Aorta (tissue), 5 donors: Measurements from ENCODE around the gene ZDHHC14. TPM values are rescaled to one million over a fixed set of nuclear protein-coding genes. Genes with fewer than 3 reads are reported as not detected.

Experiments
- ATAC-seq: fragments of 200-7000 bp; cut with Tn5 transposase; one replicate; pipeline ENCODE4 v1.9.1; 2022; ENCODE audit warnings: moderate library complexity; ENCODE audit not compliant: low FRiP score
- DNase-seq, 2 donors: peaks; one replicate each; pipeline ENCODE4 v3.0.0-alpha.2; 2020
- H3K27ac ChIP-seq, 2 donors: one replicate each; pipeline ENCODE4 v1.5.1; 2013; ENCODE audit warnings: low read length in 2 of 2, mild to moderate bottlenecking in 2 of 2, moderate library complexity in 2 of 2, control low read depth in 1 of 2, inconsistent platforms in 1 of 2, low read depth in 1 of 2
- H3K27me3 ChIP-seq, 2 donors: one replicate each; pipeline ENCODE4 v1.6.1; 2013; ENCODE audit warnings: control low read depth in 1 of 2, low read length in 1 of 2, mild to moderate bottlenecking in 1 of 2, moderate library complexity in 1 of 2; ENCODE audit not compliant: insufficient read depth in 2 of 2, control insufficient read depth in 1 of 2
- H3K36me3 ChIP-seq, 2 donors: one replicate each; pipeline ENCODE4 v1.6.1; 2013; ENCODE audit warnings: control low read depth in 1 of 2, low read length in 1 of 2, mild to moderate bottlenecking in 1 of 2; ENCODE audit not compliant: insufficient read depth in 2 of 2, control insufficient read depth in 1 of 2
- H3K4me1 ChIP-seq, 2 donors: one replicate each; pipeline ENCODE4 v1.6.1; 2013; ENCODE audit warnings: low read length in 2 of 2, control low read depth in 1 of 2, mild to moderate bottlenecking in 1 of 2, moderate library complexity in 1 of 2; ENCODE audit not compliant: insufficient read depth in 2 of 2, control insufficient read depth in 1 of 2
- H3K4me3 ChIP-seq, 2 donors: one replicate each; pipeline ENCODE4 v1.5.1; 2013; ENCODE audit warnings: low read length in 2 of 2, control low read depth in 1 of 2, mild to moderate bottlenecking in 1 of 2
- H3K9me3 ChIP-seq: one replicate; pipeline ENCODE4 v1.6.1; 2013; ENCODE audit warnings: mild to moderate bottlenecking, low read length; ENCODE audit not compliant: control insufficient read depth
- WGBS, 2 donors: extraction: QIAGEN DNeasy Blood & Tissue Kit; methylation state at CpG; one replicate each; pipeline ENCODE4 v1.1.7; 2013; 5-methylcytosine and 5-hydroxymethylcytosine counted together
- intact Hi-C, 2 donors: fragments of 100-400 bp; cut with DNase I; formaldehyde crosslinking; loops; one replicate each; pipeline versions ENCODE4 v1.14.2 to v1.15.0; 2022
- polyA plus RNA-seq, 2 donors: library from polyadenylated mRNA; stranded (reverse); fragments of 200-250 nt; gene quantifications; one replicate each; pipeline ENCODE4 v1.2.3, GENCODE V29; 2013
- total RNA-seq, 2 donors: library from RNA; stranded (reverse); fragmentation: NEBNext Ultra II Directional; extraction: Animal tissue kit (Norgen Biotek cat#: 25700); gene quantifications; one replicate each; pipeline ENCODE4 v1.2.1, GENCODE V29; 2021
- donor health status: healthy with polysubstance abuse.
- donor health status: Bipolar disorder and iron deficiency.
- donor health status: DM: no; HTN: no; CAD: no.
- donor health status: DM: no; HTN: no; CAD: no.
- donor health status: DM: yes; HTN: yes; CAD: no.

Gene ZDHHC14
- total and polyA plus RNA-seq, 4 donors = 2.8 to 17.8 (median 14.4) TPM

DNA sequence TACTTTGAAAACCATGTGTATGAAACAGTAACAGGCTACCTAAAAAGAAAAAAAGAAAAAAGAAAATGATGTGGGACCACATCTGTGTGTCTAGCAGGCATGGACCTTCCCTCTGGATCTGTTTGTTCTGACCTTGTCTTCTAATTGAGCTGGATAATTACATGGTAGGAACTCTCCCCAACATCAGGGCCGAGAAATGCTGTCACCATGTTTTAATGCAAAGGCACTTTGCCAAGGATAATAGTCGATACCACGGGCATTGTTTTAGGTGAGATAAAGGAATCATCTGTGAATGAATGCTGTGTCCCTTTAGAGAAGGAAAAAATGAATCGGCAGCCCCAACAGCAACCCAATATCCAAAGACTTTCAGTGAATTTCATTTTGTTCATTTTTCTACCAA lies 149.1 kb downstream of the ZDHHC14 start:
- DNase-seq = no peak
- intact Hi-C loops = loop anchor here in 1 of 2 donors (10.0 kb wide), 1 partner anchor 215 kb away; no protein-coding TSS in a partner anchor

GRCh38 chr6:157530724-157531168 lies 149.8 kb downstream of the ZDHHC14 start:
- 94% methylated on average over 10 of the region's 10 CpGs for WGBS, 2 donors
- Histone ChIP-seq H3K4me3 (no peak overlapping the region), H3K27ac (no peak overlapping the region), H3K9me3 (no peaks in the 10 kb centered on the region), H3K4me1 (peaks cover 0 to 3% of the 10 kb centered on the region in 2 donors), H3K36me3 (no peaks in the 10 kb centered on the region), H3K27me3 (no peaks in the 10 kb centered on the region)
- no peak for ATAC-seq
- DNase-seq = no peak
- intact Hi-C loops = loop anchor here in 1 of 2 donors (10.0 kb wide), 1 partner anchor 216 kb away; no protein-coding TSS in a partner anchor

More for the DNA sequence above, 149.1 kb downstream of the ZDHHC14 start:
- no peaks in the 10 kb centered on the region for H3K36me3 ChIP-seq
- H3K27me3 ChIP-seq = no peaks in the 10 kb centered on the region
- H3K4me3 ChIP-seq = no peak overlapping the region
- WGBS, 2 donors = 38 to 51% methylated on average over 4 of the region's 4 CpGs
- H3K4me1 ChIP-seq = peaks cover 0 to 3% of the 10 kb centered on the region in 2 donors
- H3K27ac ChIP-seq = no peak overlapping the region
- no peak for ATAC-seq
- no peaks in the 10 kb centered on the region for H3K9me3 ChIP-seq

DNA sequence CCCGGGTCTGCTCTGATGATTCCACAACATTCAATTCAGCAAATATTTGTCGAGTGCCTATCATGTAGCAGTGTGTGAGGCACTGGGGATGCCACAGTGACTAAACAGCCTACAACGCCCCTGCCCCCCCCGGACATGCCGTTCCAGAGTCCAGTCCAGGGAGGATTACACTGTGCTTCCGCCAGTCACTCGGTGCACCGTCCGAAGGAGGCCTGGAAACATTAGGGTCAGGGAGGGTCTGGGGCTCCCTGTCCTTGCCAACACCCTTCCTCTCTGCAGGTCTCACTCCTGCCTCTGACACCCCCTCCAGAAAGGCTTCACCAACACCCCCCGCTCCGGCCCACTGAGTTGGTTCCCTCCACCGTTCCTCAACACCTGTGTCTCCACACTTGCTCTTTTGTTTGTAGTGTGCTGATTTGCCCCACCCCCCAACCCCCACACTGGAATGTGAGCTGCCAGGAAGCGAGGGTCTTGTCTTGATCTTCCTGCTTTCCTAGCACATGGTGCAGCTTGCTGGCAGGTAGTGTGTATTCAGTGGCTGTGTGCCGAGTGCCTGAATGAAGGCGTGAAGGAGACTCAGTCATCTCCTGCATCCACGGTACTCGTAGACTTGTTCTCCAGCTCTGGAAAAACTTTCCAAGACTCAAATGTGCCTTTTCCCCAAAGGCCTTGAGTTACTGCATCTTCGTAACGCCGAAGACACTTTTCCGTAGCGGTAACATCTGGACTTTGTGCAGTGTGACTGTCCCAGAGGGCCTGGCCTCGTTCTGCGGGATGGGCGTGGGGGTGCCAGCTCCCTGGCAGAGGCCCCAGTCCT lies 150.4 kb downstream of the ZDHHC14 start:
- intact Hi-C loops = loop anchor here in 1 of 2 donors (10.0 kb wide), 1 partner anchor 217 kb away; no protein-coding TSS in a partner anchor
- Histone ChIP-seq H3K9me3 (no peaks in the 10 kb centered on the region), H3K4me1 (peaks cover 0 to 3% of the 10 kb centered on the region in 2 donors), H3K4me3 (no peak overlapping the region), H3K27ac (no peak overlapping the region), H3K27me3 (no peaks in the 10 kb centered on the region), H3K36me3 (no peaks in the 10 kb centered on the region)
- WGBS, 2 donors = 67 to 74% methylated on average over 25 of the region's 25 CpGs
- ATAC-seq = no peak
- DNase-seq = no peak

GRCh38 chr6:157531986-157532365 lies 151.0 kb downstream of the ZDHHC14 start:
- Histone ChIP-seq H3K36me3 (no peaks in the 10 kb centered on the region), H3K4me1 (peaks cover 0 to 3% of the 10 kb centered on the region in 2 donors), H3K9me3 (no peaks in the 10 kb centered on the region), H3K4me3 (no peak overlapping the region), H3K27ac (no peak overlapping the region), H3K27me3 (no peaks in the 10 kb centered on the region)
- no peak for ATAC-seq
- intact Hi-C loops = loop anchor here in 1 of 2 donors (10.0 kb wide), 1 partner anchor 217 kb away; no protein-coding TSS in a partner anchor
- no peak for DNase-seq
- 94 to 99% methylated on average over 3 of the region's 3 CpGs for WGBS, 2 donors

GRCh38 chr6:157533048-157533871 lies 152.3 kb downstream of the ZDHHC14 start:
- no peaks in the 10 kb centered on the region for H3K4me1 ChIP-seq
- ATAC-seq (no peak), DNase-seq (no peak)
- no peaks in the 10 kb centered on the region for H3K27me3 ChIP-seq
- H3K36me3 ChIP-seq = no peaks in the 10 kb centered on the region
- no peaks in the 10 kb centered on the region for H3K9me3 ChIP-seq
- no peak overlapping the region for H3K27ac ChIP-seq
- intact Hi-C loops = loop anchor here in 1 of 2 donors (10.0 kb wide), 1 partner anchor 218 kb away; no protein-coding TSS in a partner anchor
- no peak overlapping the region for H3K4me3 ChIP-seq
- 86 to 87% methylated on average over 9 of the region's 9 CpGs for WGBS, 2 donors

- no peaks in the 10 kb centered on the region for H3K4me1 ChIP-seq
- ATAC-seq (no peak), DNase-seq (no peak)
- H3K27ac ChIP-seq = no peak overlapping the region
- no peaks in the 10 kb centered on the region for H3K36me3 ChIP-seq
- H3K4me3 ChIP-seq = no peak overlapping the region
- H3K9me3 ChIP-seq = no peaks in the 10 kb centered on the region
- H3K27me3 ChIP-seq = no peaks in the 10 kb centered on the region
- WGBS, 2 donors = 96% methylated on average over 8 of the region's 8 CpGs
- intact Hi-C loops = loop anchor here in 1 of 2 donors (10.0 kb wide), 1 partner anchor 220 kb away; no protein-coding TSS in a partner anchor
Measured at GRCh38 chr6:157534134-157534871, 153.3 kb downstream of the ZDHHC14 start.

DNA sequence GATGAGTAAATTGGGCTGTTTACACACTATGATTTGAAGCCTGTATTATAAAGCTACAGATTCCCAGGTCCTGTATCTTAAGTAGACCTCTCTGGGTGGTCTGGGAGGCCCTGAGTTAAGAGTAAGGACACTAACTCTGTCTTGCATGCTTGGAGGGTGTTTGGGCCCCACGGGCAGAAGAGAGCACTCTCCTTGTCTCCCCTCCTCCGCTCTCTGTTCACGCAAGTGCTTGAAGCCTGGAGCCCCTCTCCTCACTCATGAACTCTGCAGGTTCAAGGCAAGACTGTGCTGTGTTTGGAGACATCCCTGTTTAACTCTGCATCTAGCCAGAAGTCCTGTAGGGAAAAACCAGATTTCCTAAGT lies 154.0 kb downstream of the ZDHHC14 start:
- no peak for DNase-seq
- H3K9me3 ChIP-seq = no peaks in the 10 kb centered on the region
- 86 to 92% methylated on average over 3 of the region's 3 CpGs for WGBS, 2 donors
- H3K27ac ChIP-seq = no peak overlapping the region
- no peak overlapping the region for H3K4me3 ChIP-seq
- no peak for ATAC-seq
- H3K36me3 ChIP-seq = no peaks in the 10 kb centered on the region
- H3K27me3 ChIP-seq = no peaks in the 10 kb centered on the region
- intact Hi-C loops = loop anchor here in 1 of 2 donors (10.0 kb wide), 1 partner anchor 220 kb away; no protein-coding TSS in a partner anchor
- H3K4me1 ChIP-seq = no peaks in the 10 kb centered on the region
